Trophoblast cell (in vitro differentiated cells and primary cell): ENCODE measurements around the gene DIAPH2.

Source experiments
- DNase-seq, 2 donors: peaks; one replicate each; pipeline ENCODE4 v3.0.0-alpha.2; 2016
- H2AFZ ChIP-seq: 2 replicates; pipeline ENCODE4 v1.6.1; 2013; ENCODE audit warnings: low read length, moderate library complexity, mild to moderate bottlenecking; ENCODE audit not compliant: insufficient read depth, poor library complexity
- H2AK5ac ChIP-seq: 2 replicates; pipeline ENCODE4 v1.6.1; 2013; ENCODE audit warnings: mild to moderate bottlenecking, low read length
- H2BK120ac ChIP-seq: 2 replicates; pipeline ENCODE4 v1.6.1; 2013; ENCODE audit warnings: low read length, mild to moderate bottlenecking, moderate library complexity; ENCODE audit not compliant: insufficient read depth, poor library complexity
- H2BK12ac ChIP-seq: 2 replicates; pipeline ENCODE4 v1.6.1; 2013; ENCODE audit warnings: mild to moderate bottlenecking, low read length, moderate library complexity
- H2BK5ac ChIP-seq: 2 replicates; pipeline ENCODE4 v1.6.1; 2013; ENCODE audit warnings: low read length, low read depth, moderate library complexity, mild to moderate bottlenecking; ENCODE audit not compliant: poor library complexity
- H3K14ac ChIP-seq: 2 replicates; pipeline ENCODE4 v1.6.1; 2013; ENCODE audit warnings: mild to moderate bottlenecking, low read length
- H3K18ac ChIP-seq: 2 replicates; pipeline ENCODE4 v1.6.1; 2013; ENCODE audit warnings: mild to moderate bottlenecking, low read length
- H3K23ac ChIP-seq: 2 replicates; pipeline ENCODE4 v1.6.1; 2013; ENCODE audit warnings: low read length
- H3K27ac ChIP-seq: 2 replicates; pipeline ENCODE4 v1.5.1; 2013; ENCODE audit warnings: low read depth, mild to moderate bottlenecking, inconsistent platforms, low read length, moderate library complexity
- H3K27me3 ChIP-seq: 2 replicates; pipeline ENCODE4 v1.6.1; 2013; ENCODE audit warnings: inconsistent platforms, mild to moderate bottlenecking, low read length, moderate library complexity; ENCODE audit not compliant: insufficient read depth
- H3K36me3 ChIP-seq, 2 experiments: 1 replicate in 1 of 2; 2 replicates in 1 of 2; pipeline ENCODE4 v1.6.1; 2013; ENCODE audit warnings: low read length in 2 of 2, mild to moderate bottlenecking in 2 of 2, moderate library complexity in 1 of 2; ENCODE audit not compliant: insufficient read depth in 2 of 2, control insufficient read depth in 1 of 2
- H3K4ac ChIP-seq: 2 replicates; pipeline ENCODE4 v1.6.1; 2013; ENCODE audit warnings: low read depth, mild to moderate bottlenecking, low read length, moderate library complexity
- H3K4me1 ChIP-seq, 2 experiments: 1 replicate in 1 of 2; 2 replicates in 1 of 2; pipeline ENCODE4 v1.6.1; 2013; ENCODE audit warnings: low read length in 2 of 2, mild to moderate bottlenecking in 2 of 2, moderate library complexity in 1 of 2; ENCODE audit not compliant: insufficient read depth in 2 of 2, control insufficient read depth in 1 of 2
- H3K4me2 ChIP-seq: 2 replicates; pipeline ENCODE4 v1.6.1; 2013; ENCODE audit warnings: inconsistent platforms, mild to moderate bottlenecking, low read length, moderate library complexity
- H3K4me3 ChIP-seq: 2 replicates; pipeline ENCODE4 v1.5.1; 2013; ENCODE audit warnings: mild to moderate bottlenecking, low read depth, low read length, inconsistent platforms
- H3K79me1 ChIP-seq: one replicate; pipeline ENCODE4 v1.6.1; 2013; ENCODE audit warnings: low read length
- H3K79me2 ChIP-seq: 2 replicates; pipeline ENCODE4 v1.6.1; 2013; ENCODE audit warnings: low read length, mild to moderate bottlenecking; ENCODE audit not compliant: control insufficient read depth, insufficient read depth, poor library complexity
- H3K9ac ChIP-seq: 2 replicates; pipeline ENCODE4 v1.6.1; 2013; ENCODE audit warnings: mild to moderate bottlenecking, low read length
- H3K9me3 ChIP-seq: 2 replicates; pipeline ENCODE4 v1.6.1; 2013; ENCODE audit warnings: low read depth, mild to moderate bottlenecking, control low read depth, inconsistent platforms, low read length; ENCODE audit not compliant: insufficient read depth
- H4K12ac ChIP-seq: 2 replicates; pipeline ENCODE4 v1.6.1; 2013; ENCODE audit warnings: low read depth, mild to moderate bottlenecking, low read length, moderate library complexity
- H4K8ac ChIP-seq: 2 replicates; pipeline ENCODE4 v1.6.1; 2013; ENCODE audit warnings: low read depth, mild to moderate bottlenecking, low read length, moderate library complexity
- H4K91ac ChIP-seq: one replicate; pipeline ENCODE4 v1.6.1; 2013; ENCODE audit warnings: low read depth, mild to moderate bottlenecking, low read length, moderate library complexity
- WGBS: extraction: QIAGEN DNeasy Blood & Tissue Kit; methylation state at CpG from one replicate; pipeline ENCODE4 v1.1.7; 2013; ENCODE audit warnings: missing lambda C conversion rate; ENCODE audit not compliant: insufficient read length, insufficient coverage; ENCODE audit errors: extremely low coverage; 5-methylcytosine and 5-hydroxymethylcytosine counted together

The DIAPH2 gene

DNA sequence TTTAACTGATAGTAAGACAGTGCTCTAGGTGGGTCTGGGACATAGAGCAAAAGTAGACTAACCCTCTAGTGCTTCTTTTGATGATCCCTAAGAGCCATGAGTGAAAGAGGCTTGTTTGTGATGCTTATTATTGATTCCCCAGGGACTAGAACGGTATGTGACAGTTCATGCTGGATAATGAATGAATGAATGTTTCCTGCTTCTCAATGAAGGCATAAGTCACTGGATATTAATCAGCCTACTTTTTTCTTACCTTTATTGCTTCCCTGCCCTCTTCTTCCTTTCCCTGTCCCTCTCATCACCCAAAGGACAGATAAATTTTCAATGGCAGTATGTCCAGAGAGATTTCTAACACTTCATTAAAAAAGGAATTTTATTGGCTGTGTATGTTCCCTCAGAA is 685.3 kb downstream of the DIAPH2 start:
- H2AFZ ChIP-seq, result no peak overlapping the region
- no peaks in the 10 kb centered on the region for H3K36me3 ChIP-seq
- H3K27ac ChIP-seq, result no peak overlapping the region
- H3K23ac ChIP-seq, result no peak overlapping the region
- H3K27me3 ChIP-seq, result no peaks in the 10 kb centered on the region
- H2AK5ac ChIP-seq, result no peak overlapping the region
- no peak overlapping the region for H3K18ac ChIP-seq
- no CpG with 5 or more reads among the region's 1 CpG for WGBS
- no peaks in the 10 kb centered on the region for H3K79me2 ChIP-seq
- no peak overlapping the region for H3K4ac ChIP-seq
- no peak for DNase-seq
- H4K91ac ChIP-seq, result no peak overlapping the region
- no peaks in the 10 kb centered on the region for H3K4me1 ChIP-seq
- no peak overlapping the region for H2BK120ac ChIP-seq
- no peak overlapping the region for H4K8ac ChIP-seq
- H2BK12ac ChIP-seq, result no peak overlapping the region
- H4K12ac ChIP-seq, result no peak overlapping the region
- H2BK5ac ChIP-seq, result no peak overlapping the region
- no peak overlapping the region for H3K9ac ChIP-seq
- no peak overlapping the region for H3K4me3 ChIP-seq
- no peaks in the 10 kb centered on the region for H3K79me1 ChIP-seq
- H3K4me2 ChIP-seq, result no peak overlapping the region
- no peak overlapping the region for H3K14ac ChIP-seq
- no peaks in the 10 kb centered on the region for H3K9me3 ChIP-seq

GRCh38 chrX:97372001-97372766 is 687.5 kb downstream of the DIAPH2 start:
- H3K23ac ChIP-seq, result no peak overlapping the region
- no peak overlapping the region for H3K9ac ChIP-seq
- H3K27me3 ChIP-seq, result no peaks in the 10 kb centered on the region
- H3K14ac ChIP-seq, result no peak overlapping the region
- H4K91ac ChIP-seq, result no peak overlapping the region
- H3K9me3 ChIP-seq, result no peaks in the 10 kb centered on the region
- H4K8ac ChIP-seq, result no peak overlapping the region
- H3K4me3 ChIP-seq, result no peak overlapping the region
- H3K4ac ChIP-seq, result no peak overlapping the region
- no peak for DNase-seq
- no peak overlapping the region for H3K27ac ChIP-seq
- H3K36me3 ChIP-seq, result no peaks in the 10 kb centered on the region
- H3K4me2 ChIP-seq, result no peak overlapping the region
- H3K18ac ChIP-seq, result no peak overlapping the region
- H3K79me2 ChIP-seq, result no peaks in the 10 kb centered on the region
- no peak overlapping the region for H4K12ac ChIP-seq
- WGBS, result no CpG with 5 or more reads among the region's 6 CpGs
- H2BK5ac ChIP-seq, result no peak overlapping the region
- H3K4me1 ChIP-seq, result no peaks in the 10 kb centered on the region
- no peak overlapping the region for H2BK12ac ChIP-seq
- no peak overlapping the region for H2AFZ ChIP-seq
- no peak overlapping the region for H2BK120ac ChIP-seq
- no peak overlapping the region for H2AK5ac ChIP-seq
- no peaks in the 10 kb centered on the region for H3K79me1 ChIP-seq

GRCh38 chrX:97374266-97374665 is 689.6 kb downstream of the DIAPH2 start:
- Histone ChIP-seq H2BK12ac (no peak overlapping the region), H4K12ac (no peak overlapping the region), H2AFZ (no peak overlapping the region), H3K9me3 (no peaks in the 10 kb centered on the region), H4K8ac (no peak overlapping the region), H2BK5ac (no peak overlapping the region), H3K18ac (no peak overlapping the region), H3K23ac (no peak overlapping the region), H3K27ac (no peak overlapping the region), H3K4me2 (no peak overlapping the region), H3K4me1 (no peaks in the 10 kb centered on the region), H3K4ac (no peak overlapping the region), H3K27me3 (no peaks in the 10 kb centered on the region), H2BK120ac (no peak overlapping the region), H3K79me2 (no peaks in the 10 kb centered on the region), H2AK5ac (no peak overlapping the region), H4K91ac (no peak overlapping the region), H3K9ac (no peak overlapping the region), H3K79me1 (no peaks in the 10 kb centered on the region), H3K36me3 (no peaks in the 10 kb centered on the region), H3K14ac (no peak overlapping the region), H3K4me3 (no peak overlapping the region)
- no CpG with 5 or more reads among the region's 2 CpGs for WGBS
- DNase-seq, result no peak

GRCh38 chrX:97380200-97380599 is 695.6 kb downstream of the DIAPH2 start:
- Histone ChIP-seq H3K23ac (no peak overlapping the region), H3K4ac (no peak overlapping the region), H3K27ac (no peak overlapping the region)

More at GRCh38 chrX:97380200-97380599, 695.6 kb downstream of the DIAPH2 start:
- no peak overlapping the region for H2BK120ac ChIP-seq
- no peaks in the 10 kb centered on the region for H3K79me2 ChIP-seq
- H2BK5ac ChIP-seq, result no peak overlapping the region
- DNase-seq, result no peak
- H3K9me3 ChIP-seq, result no peaks in the 10 kb centered on the region
- no peaks in the 10 kb centered on the region for H3K79me1 ChIP-seq
- H3K27me3 ChIP-seq, result no peaks in the 10 kb centered on the region
- H3K14ac ChIP-seq, result no peak overlapping the region
- H4K8ac ChIP-seq, result no peak overlapping the region
- H2BK12ac ChIP-seq, result no peak overlapping the region
- no peak overlapping the region for H3K4me3 ChIP-seq
- no peak overlapping the region for H2AK5ac ChIP-seq
- H3K4me2 ChIP-seq, result no peak overlapping the region
- no peak overlapping the region for H3K9ac ChIP-seq
- no peaks in the 10 kb centered on the region for H3K4me1 ChIP-seq
- H3K36me3 ChIP-seq, result no peaks in the 10 kb centered on the region
- no peak overlapping the region for H4K12ac ChIP-seq
- H4K91ac ChIP-seq, result no peak overlapping the region
- no peak overlapping the region for H3K18ac ChIP-seq
- H2AFZ ChIP-seq, result no peak overlapping the region
